GM18873 (cell line): ENCODE results near the gene CCDC150.
A peak's percentile ranks its signal among the peaks of the same experiment; 100 is the strongest.
"Not testable (repeated sequence)": the region's sequence is repeated elsewhere in the genome, so short reads cannot be mapped to it uniquely, and the experiment has no call there.

Source experiments
- ATAC-seq: cut with Tn5 transposase; IDR thresholded peaks from one replicate; pipeline ENCODE4 v1.9.1; 2021; ENCODE audit warnings: mild to moderate bottlenecking, moderate library complexity, moderate number of reproducible peaks; ENCODE audit not compliant: unreplicated experiment, low FRiP score

CCDC150 gene

DNA sequence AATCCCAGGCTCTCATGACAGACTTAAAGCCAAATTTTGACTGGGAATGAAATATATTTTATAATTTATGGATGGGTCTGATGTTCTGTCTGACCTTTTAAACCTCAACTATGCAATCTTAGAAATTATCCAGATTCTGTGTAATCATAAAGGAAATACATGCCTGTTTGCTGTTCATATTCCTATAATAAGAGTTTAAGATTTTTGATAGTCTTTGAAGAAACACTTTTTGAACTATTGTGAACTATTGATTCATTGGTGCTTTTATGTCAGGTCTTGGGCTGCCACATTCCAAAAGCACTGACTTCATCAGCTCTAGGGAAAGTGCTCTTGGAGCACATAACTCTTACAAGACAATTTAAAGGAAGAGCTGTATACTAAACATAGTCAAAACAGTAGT is 64.2 kb downstream of the CCDC150 start:
- ATAC-seq: no peak

DNA sequence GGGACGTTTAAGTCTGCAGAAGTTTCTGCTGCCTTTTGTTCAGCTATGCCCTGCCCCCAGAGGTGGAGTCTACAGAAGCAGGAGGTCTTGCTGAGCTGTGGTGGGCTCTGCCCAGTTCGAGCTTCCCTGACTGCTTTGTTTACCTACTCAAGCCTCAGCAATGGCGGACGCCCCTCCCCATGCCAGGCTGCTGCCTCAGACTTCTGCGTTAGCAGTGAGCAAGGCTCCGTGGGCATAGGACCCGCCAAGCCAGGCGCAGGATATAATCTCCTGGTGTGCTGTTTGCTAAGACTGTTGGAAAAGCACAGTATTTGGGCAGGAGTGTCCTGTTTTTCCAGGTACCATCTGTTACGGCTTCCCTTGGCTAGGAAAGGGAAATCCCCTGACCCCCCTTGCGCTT is 70.5 kb downstream of the CCDC150 start:
- ATAC-seq: not testable (repeated sequence)

DNA sequence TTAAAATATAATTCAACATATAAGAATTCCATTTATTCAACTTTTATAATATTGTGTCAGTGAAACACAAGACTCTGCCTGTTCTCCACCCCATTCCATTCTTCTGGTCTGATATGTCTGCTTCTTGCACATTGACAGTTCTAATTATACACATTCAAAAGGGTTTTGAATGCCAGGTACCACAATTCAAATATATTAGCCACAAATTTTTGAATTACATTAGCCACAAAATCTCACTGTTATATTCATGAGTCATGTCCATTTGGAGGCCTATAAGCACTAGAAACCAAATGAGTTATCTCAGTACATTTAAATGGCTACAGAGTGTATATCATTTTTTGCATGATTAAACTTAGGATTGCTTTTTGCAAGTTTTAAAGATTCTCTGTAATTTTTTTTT is 72.1 kb downstream of the CCDC150 start:
- ATAC-seq: no peak

DNA sequence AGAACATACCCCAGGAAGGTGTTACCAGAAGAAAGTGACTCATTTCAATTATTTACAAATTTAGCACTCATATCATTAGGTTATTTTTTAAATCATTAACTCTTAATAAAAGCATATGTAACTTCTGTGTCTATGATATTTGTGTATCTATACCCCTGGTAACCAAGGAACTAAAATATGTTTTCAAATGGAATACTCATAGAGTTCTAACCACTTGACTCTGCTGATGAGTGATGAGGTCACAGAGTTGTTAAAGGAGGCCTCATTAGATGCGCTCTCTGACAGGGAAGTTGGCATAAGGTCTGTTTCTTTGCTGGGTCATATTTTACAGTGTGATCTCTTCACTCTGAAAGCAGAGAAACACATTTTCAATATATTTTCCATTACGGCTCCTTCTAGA is 73.4 kb downstream of the CCDC150 start:
- ATAC-seq: no peak

DNA sequence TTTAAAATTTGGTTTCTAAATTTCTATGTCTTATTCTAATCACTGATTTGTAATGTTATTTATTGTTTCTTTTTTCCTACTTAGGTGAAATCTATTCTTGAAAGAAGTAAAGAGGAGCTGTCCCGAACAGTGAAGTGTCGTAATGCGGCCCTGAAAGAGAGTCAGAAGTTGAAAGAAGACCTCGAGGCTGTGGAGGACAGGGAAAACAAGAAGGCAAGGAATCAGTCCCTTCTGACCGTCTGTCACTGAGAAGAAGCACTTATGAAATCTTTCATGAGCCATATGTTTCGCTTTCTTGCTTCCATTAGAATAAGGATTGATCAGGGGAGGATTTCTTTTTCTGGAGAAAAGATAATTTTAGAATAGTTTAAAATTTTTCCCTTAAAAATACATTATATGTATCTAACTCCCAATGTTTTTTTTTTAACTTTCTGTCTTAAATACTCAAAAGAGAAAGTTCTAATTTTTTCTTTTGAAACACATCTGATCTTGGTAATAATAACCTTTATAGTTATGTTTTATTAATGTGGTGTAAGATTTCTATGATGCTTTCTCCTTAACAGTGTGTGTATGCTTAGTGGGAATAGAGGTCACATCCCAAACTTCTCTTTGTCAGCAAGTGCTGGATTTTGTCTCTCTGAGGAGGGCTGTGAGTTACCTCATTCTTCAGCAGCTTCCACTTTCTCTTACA is 79.0 kb downstream of the CCDC150 start:
- no peak for ATAC-seq

DNA sequence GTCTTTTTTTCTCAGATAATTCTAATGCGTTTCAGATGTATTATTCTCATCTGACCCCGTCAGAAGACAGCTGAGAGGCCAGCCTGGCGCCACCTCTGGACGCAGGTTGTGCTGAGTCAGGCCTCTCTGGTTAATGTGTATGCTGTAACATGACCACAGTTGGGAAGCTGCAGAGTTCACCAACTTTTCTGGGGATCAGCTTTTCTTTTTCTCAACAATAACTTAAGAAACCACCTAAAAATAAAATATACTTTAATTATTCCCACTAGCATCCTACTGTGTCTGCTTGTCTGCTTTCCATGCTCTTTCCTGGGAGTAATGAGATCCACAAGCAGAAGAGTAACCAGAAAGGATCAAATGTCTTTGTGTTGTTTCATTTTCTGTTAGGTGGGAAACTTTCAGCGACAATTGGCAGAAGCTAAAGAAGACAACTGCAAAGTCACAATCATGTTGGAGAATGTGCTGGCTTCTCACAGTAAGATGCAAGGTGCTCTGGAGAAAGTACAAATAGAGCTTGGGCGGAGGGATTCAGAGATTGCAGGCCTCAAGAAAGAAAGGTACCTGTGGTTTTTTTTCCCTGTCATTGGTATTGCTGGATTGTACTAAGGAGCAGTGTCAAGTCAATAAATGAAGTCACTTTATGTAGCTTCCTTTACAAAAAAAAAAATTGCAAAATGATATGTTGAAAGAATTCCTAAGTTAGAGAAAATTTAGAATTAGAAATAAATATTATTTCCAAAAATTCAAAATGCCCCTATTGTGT is 79.8 kb downstream of the CCDC150 start:
- no peak for ATAC-seq

DNA sequence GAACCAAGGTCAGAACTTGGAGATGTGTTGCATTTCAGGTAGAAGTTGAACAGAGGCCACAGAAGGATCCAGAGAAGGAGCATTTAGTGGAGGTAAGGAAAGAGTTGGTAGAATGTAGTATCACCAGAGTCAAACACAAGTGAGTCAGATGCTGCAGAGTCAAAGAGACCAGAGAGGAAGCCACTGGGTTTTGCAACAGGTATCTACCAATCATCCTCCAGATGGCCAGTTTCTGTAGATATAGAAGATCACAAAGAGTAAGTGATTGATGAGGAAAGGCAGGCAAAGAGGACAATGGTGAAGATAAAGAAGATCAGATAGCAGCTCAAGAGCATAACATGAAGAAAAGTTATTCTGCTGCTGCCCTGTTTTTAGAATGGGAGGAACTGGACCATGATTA is 84.1 kb downstream of the CCDC150 start:
- ATAC-seq: no peak

DNA sequence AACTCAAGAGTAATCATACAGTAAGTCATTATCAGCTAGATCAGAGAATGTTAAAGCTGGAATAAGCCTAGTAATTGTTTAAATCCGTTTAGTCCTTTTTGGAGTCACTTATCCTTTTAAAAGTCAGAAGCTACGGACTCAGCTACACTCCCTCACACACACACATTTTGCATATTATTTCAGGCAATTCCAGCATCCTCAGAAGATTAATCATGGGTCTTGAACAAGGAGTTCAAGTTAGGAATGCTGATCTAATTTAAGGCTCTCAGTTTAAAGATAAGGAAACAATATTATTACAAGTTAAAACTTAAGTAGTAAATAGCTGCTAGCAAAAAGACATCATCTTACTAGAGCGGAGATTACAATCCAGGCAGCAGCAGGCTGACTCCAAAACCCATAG is 85.7 kb downstream of the CCDC150 start:
- ATAC-seq: no peak

DNA sequence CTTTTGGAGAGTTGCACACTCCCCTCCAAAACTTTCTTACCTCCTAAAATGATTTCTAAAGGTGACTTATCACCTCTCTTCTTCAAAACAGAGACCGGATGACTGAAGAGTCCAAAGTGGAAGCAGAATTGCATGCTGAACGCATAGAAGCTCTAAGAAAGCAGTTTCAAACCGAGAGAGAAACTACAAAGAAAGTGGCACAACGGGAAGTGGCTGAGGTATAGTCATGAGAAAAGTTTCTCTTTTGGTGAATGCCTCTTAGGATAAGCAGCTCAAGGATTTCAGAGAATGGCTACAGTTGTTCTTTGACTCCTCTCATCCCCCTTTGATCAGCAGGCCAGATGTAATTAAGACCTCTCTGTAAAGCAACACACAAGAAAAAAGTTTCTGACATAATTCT is 86.4 kb downstream of the CCDC150 start:
- ATAC-seq: peak; percentile 77

DNA sequence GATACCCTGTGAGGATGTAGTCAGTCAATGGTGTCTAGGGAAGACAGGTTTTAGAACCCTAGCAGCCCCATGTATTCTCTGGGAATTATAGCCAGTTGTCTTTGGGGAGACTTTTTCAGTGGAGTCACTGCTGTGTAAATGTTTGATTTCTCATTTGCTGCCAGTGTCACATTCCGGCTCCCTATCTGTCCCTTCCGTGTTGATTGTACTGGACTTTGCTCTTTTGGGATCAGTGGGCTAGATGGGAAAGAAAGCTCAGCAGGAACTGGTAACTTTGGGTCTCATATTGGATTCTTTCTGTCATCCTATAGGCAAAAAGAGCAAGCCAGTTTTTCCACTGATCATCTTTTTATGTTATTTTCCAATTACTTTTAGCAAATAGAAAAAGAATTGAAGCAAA is 89.9 kb downstream of the CCDC150 start:
- ATAC-seq: no peak

DNA sequence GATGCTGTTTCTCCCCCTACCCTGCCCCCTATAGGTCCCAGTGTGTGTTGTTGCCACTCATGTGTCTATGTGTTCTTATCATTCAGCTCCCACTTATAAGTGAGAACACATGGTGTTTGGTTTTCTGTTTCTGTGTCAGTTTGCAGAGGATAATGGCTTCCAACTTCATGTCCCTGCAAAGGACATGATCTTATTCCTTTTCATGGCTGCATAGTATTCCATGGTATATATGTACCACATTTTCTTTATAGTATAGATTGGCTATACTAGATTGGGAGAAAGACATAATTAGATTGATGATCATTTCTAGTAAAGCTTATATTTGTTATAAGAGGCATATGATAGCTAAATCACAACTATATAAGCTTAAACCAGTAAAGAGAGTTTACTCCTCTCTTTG is 97.1 kb downstream of the CCDC150 start:
- not testable (repeated sequence) for ATAC-seq

DNA sequence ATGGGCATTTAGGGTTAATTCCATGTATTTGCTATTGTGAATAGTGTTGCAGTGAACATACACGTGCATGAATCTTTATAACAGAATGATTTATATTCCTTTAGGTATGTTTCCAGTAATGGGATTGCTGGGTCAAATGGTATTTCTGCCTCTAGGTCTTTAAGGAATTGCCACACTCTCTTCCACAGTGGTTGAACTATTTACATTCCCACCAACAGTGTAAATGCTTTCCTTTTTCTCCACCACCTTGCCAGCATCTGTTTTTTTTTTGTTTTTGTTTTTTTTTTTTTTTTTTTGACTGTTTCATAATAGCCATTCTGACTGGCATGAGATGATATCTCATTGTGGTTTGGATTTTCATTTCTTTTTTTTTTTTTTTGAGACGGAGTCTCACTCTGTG is 97.5 kb downstream of the CCDC150 start:
- no peak for ATAC-seq

DNA sequence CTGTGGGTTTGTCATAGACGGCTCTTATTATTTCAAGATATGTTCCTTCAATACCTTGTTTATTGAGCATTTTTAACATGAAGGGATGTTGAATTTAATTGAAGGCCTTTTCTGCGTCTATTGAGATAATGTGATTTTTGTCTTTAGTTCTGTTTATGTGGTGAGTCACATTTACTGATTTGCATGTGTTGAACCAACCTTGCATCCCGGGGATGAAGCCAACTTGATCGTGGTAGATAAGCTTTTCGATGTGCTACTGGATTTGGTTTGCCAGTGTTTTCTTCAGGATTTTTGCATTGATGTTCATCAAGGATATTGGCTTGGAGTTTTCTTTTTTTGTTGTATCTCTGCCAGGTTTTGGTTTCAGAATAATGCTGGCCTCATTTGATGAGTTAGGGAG is 99.5 kb downstream of the CCDC150 start:
- ATAC-seq: no peak

DNA sequence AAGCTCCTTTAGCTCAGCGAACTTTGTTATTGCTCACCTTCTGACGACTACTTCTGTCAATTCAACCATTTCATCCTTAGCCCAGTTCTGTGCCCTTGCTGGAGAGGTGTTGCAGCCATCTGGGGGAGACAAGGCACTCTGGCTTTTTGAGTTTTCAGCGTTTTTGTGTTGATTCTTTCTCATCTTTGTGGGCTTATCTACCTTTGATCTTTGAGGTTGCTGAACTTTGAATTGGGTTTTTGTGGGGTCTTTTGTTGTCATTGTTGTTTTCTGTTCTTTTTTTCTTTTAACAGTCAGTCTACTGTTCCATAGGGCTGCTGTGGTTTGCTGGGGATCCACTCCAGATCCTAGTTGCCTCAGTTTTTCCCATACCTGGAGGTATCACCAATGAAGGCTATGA is 102.7 kb downstream of the CCDC150 start:
- no peak for ATAC-seq

DNA sequence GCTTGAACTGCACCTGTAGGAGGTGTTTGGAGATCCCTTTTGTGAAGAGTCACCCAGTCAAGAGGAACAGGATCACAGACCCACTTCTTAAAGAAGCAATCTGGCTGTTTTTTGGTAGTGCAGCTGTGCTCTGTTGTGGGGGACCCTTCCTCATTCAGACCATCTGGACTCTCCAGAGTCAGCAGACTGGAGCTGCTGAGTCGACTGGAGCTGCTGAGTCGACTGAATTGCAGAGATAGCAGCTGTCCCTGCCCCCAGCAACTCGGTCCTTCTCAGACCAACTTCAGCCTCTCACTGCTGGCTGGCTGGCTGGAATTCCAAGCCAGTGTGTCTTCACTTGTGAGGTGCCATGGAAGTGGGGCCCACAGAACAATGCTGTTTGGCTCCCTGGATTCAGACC is 103.2 kb downstream of the CCDC150 start:
- no peak for ATAC-seq

DNA sequence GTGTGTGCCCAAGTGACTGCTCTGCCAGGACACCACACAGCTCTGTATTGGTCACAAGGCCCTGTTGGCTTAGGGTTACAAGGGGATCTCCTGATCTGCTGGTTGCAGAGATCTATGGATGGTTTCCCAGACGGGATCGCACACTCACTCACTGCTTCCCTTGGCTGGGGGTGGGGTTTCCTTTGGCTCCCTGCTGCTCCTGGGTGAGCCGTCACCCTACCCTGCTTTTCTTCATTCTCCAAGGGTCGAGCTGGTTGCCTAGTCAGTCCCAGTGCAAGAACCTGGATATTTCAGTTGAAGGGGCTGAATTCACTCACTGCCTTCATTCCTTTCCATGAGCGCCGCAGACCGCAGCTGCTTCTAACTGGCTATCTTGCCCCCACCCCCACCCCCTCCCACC is 103.7 kb downstream of the CCDC150 start:
- no peak for ATAC-seq

DNA sequence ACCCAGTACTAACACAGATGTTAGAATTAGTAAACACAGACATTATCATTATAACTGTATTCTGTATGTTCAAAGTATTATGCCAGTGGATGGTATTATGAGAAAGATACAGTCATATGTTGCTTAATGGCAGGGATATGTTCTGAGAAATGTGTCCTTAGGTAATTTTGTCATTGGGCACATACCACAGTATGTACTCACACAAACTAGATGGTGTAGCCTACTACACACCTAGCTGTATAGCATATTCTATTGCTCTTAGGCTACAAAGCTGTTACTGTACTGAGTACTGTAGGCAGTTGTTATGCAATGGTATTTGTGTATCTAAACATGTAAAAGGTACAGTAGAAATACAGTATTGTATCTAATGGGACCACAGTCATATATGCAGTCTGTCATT is 106.2 kb downstream of the CCDC150 start:
- ATAC-seq: no peak

DNA sequence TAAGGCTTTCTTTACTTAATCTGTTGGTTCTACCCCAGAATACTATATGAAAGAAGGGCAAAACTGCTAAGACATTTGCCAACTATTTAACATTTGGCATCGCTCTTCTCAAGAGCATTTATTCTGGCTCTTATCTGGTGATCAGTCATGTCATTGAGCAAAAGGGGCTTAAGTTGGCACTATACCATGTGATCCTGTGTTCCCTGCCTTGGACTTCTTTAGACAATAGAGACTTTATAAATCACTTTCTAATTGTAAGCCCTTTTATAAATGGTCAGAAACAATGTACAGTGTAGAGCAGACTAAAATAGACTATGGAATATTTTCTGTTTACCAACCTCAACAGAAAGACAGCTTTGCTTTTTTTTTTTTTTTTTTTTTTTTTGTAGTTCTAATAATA is 107.9 kb downstream of the CCDC150 start:
- no peak for ATAC-seq

DNA sequence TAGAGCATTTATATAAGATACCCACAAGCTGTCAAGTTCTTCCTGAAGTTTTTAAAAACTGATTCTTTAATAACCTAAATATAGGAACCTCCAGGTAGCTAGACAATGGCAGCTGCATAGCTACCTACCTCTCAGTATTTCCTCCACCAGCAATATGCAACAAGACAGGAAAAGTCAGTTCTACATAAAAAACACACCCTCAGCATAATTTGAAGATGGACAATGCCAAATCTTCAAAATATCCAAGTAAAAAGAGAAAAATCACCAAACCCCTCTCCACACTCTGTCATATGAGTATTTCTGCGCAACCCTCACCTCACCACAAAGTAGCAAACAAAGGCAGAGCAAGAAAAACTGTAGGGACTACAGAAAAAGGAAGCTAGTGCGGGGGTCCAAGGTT is 108.6 kb downstream of the CCDC150 start:
- no peak for ATAC-seq

DNA sequence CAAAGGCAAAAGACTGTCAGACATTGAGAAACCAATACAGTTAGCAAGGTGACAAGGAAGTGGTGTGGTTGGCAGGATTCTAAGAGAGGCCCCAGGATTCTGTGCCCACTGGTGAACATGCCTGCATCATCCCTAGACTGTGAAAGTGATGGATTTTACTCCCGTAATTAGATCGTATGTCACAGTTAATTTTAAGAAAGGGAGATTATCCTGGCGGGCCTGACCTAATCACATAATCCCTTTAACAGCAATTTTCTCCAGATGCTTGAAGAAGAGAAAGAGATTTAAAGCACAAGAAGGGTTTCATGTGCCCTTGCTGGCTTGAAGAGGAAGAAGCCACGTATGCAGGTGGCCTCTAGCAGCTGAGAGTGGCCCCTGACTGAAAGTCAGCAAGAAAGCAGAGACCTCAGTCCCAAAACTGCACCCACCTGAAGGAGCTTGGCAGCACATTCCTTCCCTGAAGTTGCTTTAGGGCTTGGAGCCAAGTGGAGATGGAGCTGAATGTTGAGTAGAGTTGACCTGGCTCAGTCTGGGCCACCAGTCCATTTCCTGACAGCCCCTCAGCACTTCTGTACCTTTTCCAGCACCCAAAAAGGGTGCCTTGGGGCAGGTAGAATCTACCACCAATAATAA is 110.9 kb downstream of the CCDC150 start:
- peak; percentile 14 for ATAC-seq

DNA sequence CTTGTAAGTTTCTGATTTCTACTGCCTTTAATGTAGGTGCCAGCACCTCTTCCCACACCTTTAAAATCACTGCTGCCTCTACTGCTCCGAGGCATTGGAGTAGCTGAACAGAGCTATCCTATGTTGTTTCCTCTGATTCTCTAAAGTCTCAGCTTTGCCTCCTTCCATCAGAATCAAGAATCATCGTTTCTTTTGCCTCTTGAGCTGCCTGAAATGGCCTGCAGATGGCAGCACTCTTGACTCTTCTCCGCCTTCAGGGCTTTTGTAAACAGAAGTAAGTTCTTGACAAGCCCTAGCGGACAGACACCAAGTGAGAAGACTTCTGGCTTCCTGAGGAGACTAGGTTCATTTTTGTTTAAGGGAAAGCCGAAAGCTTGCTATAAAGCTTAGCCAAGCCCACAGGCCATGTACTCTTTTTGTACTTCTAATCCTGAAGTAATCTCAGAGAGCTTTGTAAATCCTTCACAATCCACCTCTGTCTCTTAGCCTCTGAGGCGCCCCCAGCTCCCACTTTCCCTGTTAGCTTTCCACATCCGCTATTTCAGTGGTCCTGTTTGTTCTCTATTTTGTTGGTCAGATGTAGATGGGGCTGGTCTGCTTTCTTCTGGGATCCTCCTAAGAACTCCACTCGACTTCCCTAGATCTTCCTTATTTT is 111.6 kb downstream of the CCDC150 start:
- peak; percentile 79 for ATAC-seq
